GM12801 (cell line): ENCODE data around the gene PER2.

ENCODE experiments used
- TF ChIP-seq, protein P1 (sequence below): IDR thresholded peaks from one replicate; pipeline ENCODE4 v1.5.1; 2011; ENCODE audit warnings: control low read depth; ENCODE audit not compliant: insufficient read length; ENCODE audit errors: extremely low read depth

The PER2 gene

DNA sequence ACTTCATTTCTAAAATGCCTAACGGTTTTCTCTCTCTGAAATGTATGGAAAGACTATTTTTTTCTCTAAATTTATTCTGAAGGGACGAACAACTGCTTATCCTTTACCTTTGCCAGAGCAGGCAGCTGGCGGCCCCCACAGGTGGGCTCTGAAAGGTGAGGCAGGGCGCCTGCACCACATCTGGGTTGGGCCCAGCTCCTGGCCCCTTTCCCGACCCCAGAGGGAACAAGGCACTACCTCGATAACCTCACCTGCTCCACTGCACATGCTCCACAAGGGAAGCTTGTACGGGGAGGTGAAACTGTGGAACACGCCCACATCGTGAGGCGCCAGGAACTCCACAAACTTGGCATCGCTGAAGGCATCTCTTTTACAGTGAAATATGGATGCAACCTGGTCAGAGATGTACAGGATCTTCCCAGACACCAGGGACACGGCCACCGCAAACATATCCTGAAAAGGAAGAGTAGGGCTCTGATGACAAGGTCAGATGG, 17.3 kb downstream of the PER2 start:
- TF ChIP-seq, protein P1, sequence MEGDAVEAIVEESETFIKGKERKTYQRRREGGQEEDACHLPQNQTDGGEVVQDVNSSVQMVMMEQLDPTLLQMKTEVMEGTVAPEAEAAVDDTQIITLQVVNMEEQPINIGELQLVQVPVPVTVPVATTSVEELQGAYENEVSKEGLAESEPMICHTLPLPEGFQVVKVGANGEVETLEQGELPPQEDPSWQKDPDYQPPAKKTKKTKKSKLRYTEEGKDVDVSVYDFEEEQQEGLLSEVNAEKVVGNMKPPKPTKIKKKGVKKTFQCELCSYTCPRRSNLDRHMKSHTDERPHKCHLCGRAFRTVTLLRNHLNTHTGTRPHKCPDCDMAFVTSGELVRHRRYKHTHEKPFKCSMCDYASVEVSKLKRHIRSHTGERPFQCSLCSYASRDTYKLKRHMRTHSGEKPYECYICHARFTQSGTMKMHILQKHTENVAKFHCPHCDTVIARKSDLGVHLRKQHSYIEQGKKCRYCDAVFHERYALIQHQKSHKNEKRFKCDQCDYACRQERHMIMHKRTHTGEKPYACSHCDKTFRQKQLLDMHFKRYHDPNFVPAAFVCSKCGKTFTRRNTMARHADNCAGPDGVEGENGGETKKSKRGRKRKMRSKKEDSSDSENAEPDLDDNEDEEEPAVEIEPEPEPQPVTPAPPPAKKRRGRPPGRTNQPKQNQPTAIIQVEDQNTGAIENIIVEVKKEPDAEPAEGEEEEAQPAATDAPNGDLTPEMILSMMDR = no peak

DNA sequence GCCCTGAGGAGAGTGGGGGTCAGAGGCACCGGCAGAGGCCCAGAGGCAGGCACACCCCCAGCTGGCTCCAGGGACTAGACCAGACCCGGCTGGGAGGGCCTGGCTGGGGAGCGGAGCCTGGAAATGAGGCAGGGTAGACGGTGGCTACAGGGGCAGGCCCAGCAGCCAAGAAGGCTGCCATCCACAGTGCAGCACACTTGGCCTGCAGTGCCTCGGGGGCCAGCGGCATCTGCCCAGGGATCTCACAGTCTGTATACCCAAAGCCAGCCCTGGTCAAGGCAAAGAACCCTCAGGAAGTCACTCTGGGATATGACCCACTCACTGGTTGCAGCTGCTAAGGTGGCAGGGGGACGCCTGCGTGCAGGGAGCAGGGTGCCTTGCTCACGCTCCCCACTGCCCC, 17.8 kb downstream of the PER2 start:
- TF ChIP-seq, protein P1 = no peak

DNA sequence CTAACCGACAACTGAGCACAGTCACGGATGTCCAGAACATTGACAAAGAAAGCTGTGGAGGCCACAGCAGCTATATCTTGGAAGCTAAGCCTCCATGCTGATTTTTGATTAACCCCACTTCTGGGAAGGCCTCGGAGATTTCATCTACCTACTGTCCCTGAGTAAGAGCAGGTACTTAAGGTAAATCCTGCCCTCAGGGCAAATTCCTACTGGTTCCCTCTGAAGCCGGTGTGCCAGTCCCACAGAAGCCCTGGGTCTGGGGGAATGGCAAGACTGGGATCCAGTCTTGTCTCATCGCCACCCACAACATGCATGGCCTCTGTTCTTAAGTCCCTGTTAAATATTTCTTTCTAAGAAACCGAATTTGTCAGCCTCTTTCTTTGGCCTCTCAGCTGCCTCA, 18.7 kb downstream of the PER2 start:
- TF ChIP-seq, protein P1 = no peak

DNA sequence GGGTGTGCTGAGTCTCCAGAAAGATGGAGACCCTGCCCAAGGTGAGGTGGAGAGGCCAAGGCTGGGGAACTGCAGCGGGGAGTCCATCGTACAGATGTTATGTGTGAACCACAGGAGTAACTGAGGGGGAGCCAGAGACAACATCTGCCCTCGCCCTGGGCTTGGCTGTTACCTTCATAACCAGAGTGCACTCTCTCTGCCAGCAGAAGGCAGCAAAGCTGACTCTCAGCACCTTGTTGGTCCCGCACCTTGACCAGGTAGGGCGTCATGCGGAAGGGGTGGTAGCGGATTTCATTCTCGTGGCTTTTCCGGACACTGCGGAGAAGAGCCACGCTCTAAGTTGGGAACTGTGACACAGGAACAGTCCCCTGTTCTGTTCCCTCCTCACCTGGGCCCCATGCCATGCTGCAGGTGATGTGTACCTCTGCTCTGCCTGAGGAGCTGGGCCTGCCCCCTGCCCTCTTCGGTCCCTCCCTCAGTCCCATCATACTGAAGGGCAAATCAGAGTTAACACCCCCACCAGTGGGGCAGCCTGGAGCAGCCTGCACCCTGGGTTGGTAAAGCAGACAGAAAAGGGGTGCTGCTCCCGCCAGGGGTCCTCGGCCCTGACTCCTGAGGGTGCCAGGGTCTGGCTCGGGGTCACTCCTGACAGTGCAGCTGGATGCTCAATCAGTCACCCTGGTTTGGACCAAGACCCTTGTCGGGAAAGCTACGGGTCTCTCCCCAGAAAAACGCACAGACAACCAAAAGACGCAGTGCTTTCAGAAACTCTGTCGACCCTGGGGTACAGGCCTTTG, 20.3 kb downstream of the PER2 start:
- TF ChIP-seq, protein P1 = no peak

DNA sequence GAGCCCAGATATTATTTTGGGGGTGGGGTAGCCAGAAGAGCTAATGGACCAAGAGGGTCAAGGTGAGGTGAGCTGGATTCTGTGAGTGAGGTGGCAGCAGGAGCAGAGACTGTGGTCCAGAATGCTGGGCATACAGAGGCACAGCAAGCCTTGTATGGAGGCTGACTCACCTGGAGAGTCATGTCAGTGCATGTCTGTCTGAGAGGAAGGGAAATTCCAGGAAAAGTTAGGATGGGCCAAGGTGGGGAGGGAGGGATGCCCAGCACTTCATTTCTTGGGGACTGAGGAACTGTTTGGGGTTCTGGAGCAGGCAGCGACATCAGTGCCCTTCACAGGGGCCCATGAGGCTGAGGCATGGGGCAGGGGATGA, 21.1 kb downstream of the PER2 start:
- TF ChIP-seq, protein P1 = no peak

DNA sequence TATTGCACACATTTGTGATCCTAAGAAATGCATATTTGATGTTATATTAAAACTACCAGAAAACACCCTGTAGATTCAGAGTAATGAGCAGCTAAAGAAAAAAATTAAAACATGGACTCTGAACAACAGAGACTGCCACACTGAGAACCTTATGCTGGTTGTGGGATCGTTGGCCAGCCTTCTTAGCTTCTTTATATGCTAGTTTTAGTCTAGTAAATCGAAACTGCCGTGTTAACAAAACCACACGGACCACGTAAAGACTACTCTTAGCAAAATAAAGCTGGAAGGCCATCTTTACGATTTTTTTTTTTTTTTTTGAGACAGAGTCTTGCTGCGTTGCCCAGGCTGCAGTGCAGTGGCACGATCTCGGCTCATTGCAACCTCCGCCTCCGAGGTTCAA, 22.8 kb downstream of the PER2 start:
- TF ChIP-seq, protein P1 = no peak

DNA sequence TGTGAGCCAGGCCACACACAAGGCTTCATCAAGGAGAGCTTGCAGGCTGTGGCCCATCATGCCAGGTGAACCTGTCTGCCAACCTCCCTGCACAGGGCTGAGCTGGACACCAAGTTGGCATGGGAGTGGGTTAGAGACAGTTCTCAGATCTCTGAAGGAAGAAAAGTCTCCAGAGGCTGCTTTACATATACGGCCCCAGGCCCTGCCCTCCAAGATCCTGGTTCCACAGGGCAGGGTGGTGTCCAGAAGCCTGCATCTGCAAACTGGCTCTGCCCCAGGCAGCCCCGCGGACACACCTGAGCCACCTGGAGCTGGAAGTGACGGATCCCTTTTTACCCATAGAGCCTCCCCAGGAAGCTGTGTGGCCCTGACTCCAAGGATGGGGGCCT, 24.3 kb downstream of the PER2 start:
- TF ChIP-seq, protein P1 = no peak
